ENCODE results near the gene BAIAP2.

BAIAP2 gene

DNA sequence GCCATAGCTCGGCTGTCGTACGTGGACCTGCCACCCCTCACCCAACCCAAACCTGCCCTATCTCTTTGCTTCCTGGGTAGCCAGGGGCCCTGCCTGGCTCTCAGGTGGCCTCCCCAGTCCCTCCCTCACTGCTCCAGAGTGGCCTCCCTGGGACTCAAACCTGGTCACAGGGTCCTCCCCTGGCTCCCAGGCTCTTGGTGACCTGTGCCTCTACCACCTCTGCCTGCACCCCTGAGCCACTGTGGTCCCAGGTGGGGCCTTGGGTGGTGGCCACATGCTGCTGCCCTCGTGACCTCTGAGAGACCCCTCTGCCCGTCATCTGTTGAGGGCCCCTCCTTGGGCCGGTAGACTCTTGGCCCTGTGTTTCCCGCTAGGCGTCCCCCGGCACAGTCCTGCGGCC is 65.7 kb downstream of the BAIAP2 start:
- Histone ChIP-seq H3K4me3 (no peak overlapping the region), H4K20me1 (peaks cover 0 to 65% (median 21%) of the 10 kb centered on the region in 11 experiments; a peak in 17 of 22 replicates), H3K9me3 (replicated peaks in 1 of 11) (no peaks in the 10 kb centered on the region), H3K4me1 (peaks cover 42 to 57% (median 46%) of the 10 kb centered on the region in 10 experiments), H3K9ac (no peak overlapping the region), H3K27me3 (peaks cover 63 to 86% (median 78%) of the 10 kb centered on the region in 11 experiments), H3K27ac (no peak overlapping the region), H3K4me2 (no peak overlapping the region), H3K36me3 (no peaks in the 10 kb centered on the region)
- TF ChIP-seq Cebpa-rat (IDR thresholded peaks at IDR 0.05): no peak

GRCh38 chr17:81101614-81102306 is 66.8 kb downstream of the BAIAP2 start:
- Histone ChIP-seq H3K4me1 (peaks cover 31 to 53% (median 38%) of the 10 kb centered on the region in 10 experiments), H3K36me3 (no peaks in the 10 kb centered on the region), H4K20me1 (peaks cover 0 to 65% (median 11%) of the 10 kb centered on the region in 11 experiments; a peak in 12 of 22 replicates)

GRCh38 chr17:81102352-81102751 is 67.4 kb downstream of the BAIAP2 start:
- H3K9ac ChIP-seq: peak overlapping the region in 4 of 11 experiments; percentile 2 to 37 (median 20); a peak in 6 of 22 replicates
- peaks cover 0 to 66% (median 10%) of the 10 kb centered on the region in 11 experiments; a peak in 11 of 22 replicates for H4K20me1 ChIP-seq
- peaks cover 53 to 84% (median 72%) of the 10 kb centered on the region in 11 experiments for H3K27me3 ChIP-seq
- H3K4me3 ChIP-seq: no peak overlapping the region
- peak overlapping the region in 2 of 11 experiments; percentile 15 to 34; a peak in 3 of 22 replicates for H3K27ac ChIP-seq
- no peaks in the 10 kb centered on the region for H3K9me3 ChIP-seq (replicated peaks in 1 of 11)
- peak overlapping the region; percentile 51 to 83 (median 70) for H3K4me2 ChIP-seq
- 0 out of 22 replicates have a peak, but pooled peaks of 1 of the 11 experiments have one; percentile 9 for TF ChIP-seq Cebpa-rat (IDR thresholded peaks at IDR 0.05)
- peaks cover 25 to 52% (median 37%) of the 10 kb centered on the region in 10 experiments for H3K4me1 ChIP-seq
- H3K36me3 ChIP-seq: no peaks in the 10 kb centered on the region

More at GRCh38 chr17:81101614-81102306, 66.8 kb downstream of the BAIAP2 start:
- H3K27me3 ChIP-seq: peaks cover 54 to 86% (median 75%) of the 10 kb centered on the region in 11 experiments
- no peak overlapping the region for H3K4me3 ChIP-seq
- H3K27ac ChIP-seq: peak overlapping the region in 2 of 11 experiments; percentile 15 to 34; a peak in 3 of 22 replicates
- TF ChIP-seq Cebpa-rat (IDR thresholded peaks at IDR 0.05): no peak
- H3K4me2 ChIP-seq: peak overlapping the region; percentile 51 to 83 (median 70)
- H3K9ac ChIP-seq: peak overlapping the region in 4 of 11 experiments; percentile 2 to 37 (median 24); a peak in 6 of 22 replicates
- H3K9me3 ChIP-seq (replicated peaks in 1 of 11): no peaks in the 10 kb centered on the region

DNA sequence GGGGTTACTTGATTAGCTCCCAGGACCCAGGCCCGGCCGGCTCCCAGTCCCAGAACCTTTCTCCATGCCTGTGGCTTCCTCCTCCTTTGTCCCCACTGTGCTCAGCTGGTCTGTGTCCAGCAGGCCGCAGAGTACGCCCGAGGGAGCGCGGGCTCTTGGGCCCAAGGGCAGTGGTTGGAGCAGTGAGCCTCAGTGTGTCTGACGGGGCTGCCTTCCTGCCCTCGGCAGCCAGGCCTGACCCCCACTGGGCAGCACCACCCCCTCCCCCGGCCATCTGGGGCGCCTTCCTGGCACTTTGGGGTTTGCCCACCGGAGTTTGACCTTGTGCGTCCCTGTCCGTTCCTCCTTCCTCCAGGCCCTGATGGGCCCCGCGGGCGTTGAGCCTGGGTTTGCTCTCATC is 67.9 kb downstream of the BAIAP2 start:
- Histone ChIP-seq H4K20me1 (peaks cover 0 to 66% (median 15%) of the 10 kb centered on the region in 11 experiments; a peak in 13 of 22 replicates), H3K27ac (no peak overlapping the region), H3K4me3 (no peak overlapping the region), H3K4me2 (peak overlapping the region in 10 of 11 experiments; percentile 64 to 83 (median 71); a peak in 19 of 22 replicates), H3K9me3 (replicated peaks in 1 of 11) (no peaks in the 10 kb centered on the region), H3K27me3 (peaks cover 54 to 84% (median 72%) of the 10 kb centered on the region in 11 experiments), H3K36me3 (no peaks in the 10 kb centered on the region), H3K9ac (peak overlapping the region in 2 of 11 experiments; percentile 5 to 19; a peak in 1 of 22 replicates), H3K4me1 (peaks cover 20 to 52% (median 37%) of the 10 kb centered on the region in 10 experiments)
- TF ChIP-seq Cebpa-rat (IDR thresholded peaks at IDR 0.05): no peak

GRCh38 chr17:81103379-81103778 is 68.4 kb downstream of the BAIAP2 start:
- Histone ChIP-seq H3K36me3 (no peaks in the 10 kb centered on the region), H3K4me2 (peak overlapping the region in 8 of 11 experiments; percentile 65 to 83 (median 72); a peak in 10 of 22 replicates), H3K9me3 (replicated peaks in 1 of 11) (no peaks in the 10 kb centered on the region), H3K27me3 (peaks cover 54 to 84% (median 72%) of the 10 kb centered on the region in 11 experiments), H3K4me1 (peaks cover 15 to 52% (median 37%) of the 10 kb centered on the region in 10 experiments), H3K4me3 (no peak overlapping the region), H3K9ac (no peak overlapping the region), H3K27ac (no peak overlapping the region), H4K20me1 (peaks cover 0 to 67% (median 20%) of the 10 kb centered on the region in 11 experiments; a peak in 14 of 22 replicates)
- no peak for TF ChIP-seq Cebpa-rat (IDR thresholded peaks at IDR 0.05)

GRCh38 chr17:81106716-81107115 is 71.8 kb downstream of the BAIAP2 start:
- Histone ChIP-seq H3K9ac (no peak overlapping the region), H3K9me3 (replicated peaks in 1 of 11) (no peaks in the 10 kb centered on the region), H3K4me1 (peaks cover 18 to 81% (median 60%) of the 10 kb centered on the region in 10 experiments; a peak in 19 of 20 replicates), H3K4me3 (no peak overlapping the region), H3K36me3 (no peaks in the 10 kb centered on the region), H3K4me2 (peak overlapping the region in 5 of 11 experiments; percentile 66 to 89 (median 80); a peak in 7 of 22 replicates), H4K20me1 (peaks cover 0 to 87% (median 51%) of the 10 kb centered on the region in 11 experiments; a peak in 16 of 22 replicates), H3K27me3 (peaks cover 75 to 96% (median 85%) of the 10 kb centered on the region in 11 experiments), H3K27ac (no peak overlapping the region)
- TF ChIP-seq Cebpa-rat (IDR thresholded peaks at IDR 0.05): no peak

- Histone ChIP-seq H3K4me2 (peak overlapping the region in 9 of 11 experiments; percentile 44 to 89 (median 80); a peak in 17 of 22 replicates), H4K20me1 (peaks cover 0 to 85% (median 40%) of the 10 kb centered on the region in 11 experiments; a peak in 16 of 22 replicates), H3K27ac (no peak overlapping the region), H3K27me3 (peaks cover 70 to 99% (median 91%) of the 10 kb centered on the region in 11 experiments), H3K9ac (peak overlapping the region in 3 of 11 experiments; percentile 27 to 44 (median 31); a peak in 2 of 22 replicates), H3K4me3 (no peak overlapping the region; a peak in 1 of 20 replicates), H3K4me1 (peaks cover 6 to 66% (median 45%) of the 10 kb centered on the region in 10 experiments; a peak in 18 of 20 replicates), H3K9me3 (replicated peaks in 1 of 11) (no peaks in the 10 kb centered on the region), H3K36me3 (no peaks in the 10 kb centered on the region)
- no peak for TF ChIP-seq Cebpa-rat (IDR thresholded peaks at IDR 0.05)
Observed at GRCh38 chr17:81108220-81108619, 73.3 kb downstream of the BAIAP2 start.

- Histone ChIP-seq H3K27ac (no peak overlapping the region), H3K27me3 (peaks cover 65 to 94% (median 85%) of the 10 kb centered on the region in 11 experiments), H3K4me1 (peaks cover 6 to 72% (median 50%) of the 10 kb centered on the region in 10 experiments; a peak in 18 of 20 replicates), H3K4me3 (no peak overlapping the region), H3K36me3 (no peaks in the 10 kb centered on the region), H4K20me1 (peaks cover 0 to 82% (median 42%) of the 10 kb centered on the region in 11 experiments; a peak in 16 of 22 replicates), H3K4me2 (peak overlapping the region; percentile 1 to 89 (median 69); a peak in 19 of 22 replicates), H3K9ac (no peak overlapping the region), H3K9me3 (replicated peaks in 1 of 11) (no peaks in the 10 kb centered on the region)
- TF ChIP-seq Cebpa-rat (IDR thresholded peaks at IDR 0.05): no peak
Observed at GRCh38 chr17:81109957-81110356, 75.0 kb downstream of the BAIAP2 start.
